HG02610 (cell line): Measurements from ENCODE around the gene SH2B2.
A peak's percentile ranks its signal among the peaks of the same experiment; 100 is the strongest.

Source experiments
- ATAC-seq: cut with Tn5 transposase; IDR thresholded peaks from one replicate; pipeline ENCODE4 v1.9.1; 2021; ENCODE audit warnings: mild to moderate bottlenecking, moderate library complexity; ENCODE audit not compliant: unreplicated experiment

The SH2B2 gene

DNA sequence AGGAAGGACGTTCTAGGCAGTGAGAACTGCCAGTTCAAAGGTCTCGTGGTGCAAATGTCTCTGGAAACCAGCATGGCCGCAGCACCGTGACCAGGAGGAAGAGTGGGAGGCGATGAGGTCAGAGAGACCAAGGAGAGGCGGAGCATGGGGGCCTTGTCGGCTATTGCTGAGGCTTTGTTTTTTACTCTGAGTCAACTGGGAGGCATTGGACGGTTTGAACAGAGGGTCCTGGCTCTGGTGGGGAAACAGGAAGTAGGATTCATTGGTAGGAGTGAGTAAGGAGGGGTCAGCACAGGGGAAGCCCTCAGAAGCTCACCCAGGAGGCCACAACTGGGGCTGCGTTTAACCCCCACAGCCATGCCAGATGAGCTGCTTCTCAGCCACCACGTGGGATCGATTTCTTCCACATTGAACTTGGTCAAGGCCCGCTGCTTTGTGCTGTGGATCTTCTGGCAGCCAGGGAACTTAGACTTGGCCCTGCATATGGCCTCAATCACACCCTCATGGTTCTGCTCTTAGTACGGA lies 22.2 kb upstream of the SH2B2 start:
- ATAC-seq: no peak

GRCh38 chr7:102266541-102266940 lies 20.1 kb upstream of the SH2B2 start:
- no peak for ATAC-seq

GRCh38 chr7:102268635-102269034 lies 18.0 kb upstream of the SH2B2 start:
- no peak for ATAC-seq

- no peak for ATAC-seq
Observed at GRCh38 chr7:102270178-102270887, 16.3 kb upstream of the SH2B2 start.

DNA sequence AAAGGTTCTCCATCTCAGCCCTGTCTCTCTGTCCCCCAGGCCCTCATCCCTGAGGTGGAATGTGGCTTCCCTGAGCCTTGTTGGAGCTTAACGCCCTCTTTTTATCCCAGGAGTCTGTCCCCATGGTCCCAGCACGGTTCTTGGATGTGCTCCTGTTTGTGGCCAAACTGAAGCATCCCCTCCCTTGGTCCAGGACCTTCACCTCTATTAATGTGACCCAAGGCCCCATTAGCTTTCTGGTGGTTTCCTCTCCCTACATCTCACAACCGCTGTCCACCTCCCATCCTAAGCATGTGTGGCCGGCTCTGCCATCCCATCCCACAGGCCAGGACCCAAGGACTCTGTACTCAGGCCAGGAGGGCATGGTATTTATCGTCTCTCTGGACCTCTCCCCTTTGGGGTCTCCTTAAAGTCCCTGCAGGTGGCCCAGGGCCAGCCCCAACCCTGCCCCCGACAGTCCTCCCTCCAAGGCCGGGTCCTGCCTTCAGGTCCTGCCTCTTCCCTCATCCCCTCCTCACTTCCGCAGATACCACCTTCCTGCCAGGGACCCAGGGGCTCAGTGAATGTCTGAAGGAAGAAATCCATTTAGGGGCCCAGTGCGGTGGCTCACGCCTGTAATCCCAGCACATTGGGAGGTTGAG lies 15.4 kb upstream of the SH2B2 start:
- ATAC-seq: no peak

DNA sequence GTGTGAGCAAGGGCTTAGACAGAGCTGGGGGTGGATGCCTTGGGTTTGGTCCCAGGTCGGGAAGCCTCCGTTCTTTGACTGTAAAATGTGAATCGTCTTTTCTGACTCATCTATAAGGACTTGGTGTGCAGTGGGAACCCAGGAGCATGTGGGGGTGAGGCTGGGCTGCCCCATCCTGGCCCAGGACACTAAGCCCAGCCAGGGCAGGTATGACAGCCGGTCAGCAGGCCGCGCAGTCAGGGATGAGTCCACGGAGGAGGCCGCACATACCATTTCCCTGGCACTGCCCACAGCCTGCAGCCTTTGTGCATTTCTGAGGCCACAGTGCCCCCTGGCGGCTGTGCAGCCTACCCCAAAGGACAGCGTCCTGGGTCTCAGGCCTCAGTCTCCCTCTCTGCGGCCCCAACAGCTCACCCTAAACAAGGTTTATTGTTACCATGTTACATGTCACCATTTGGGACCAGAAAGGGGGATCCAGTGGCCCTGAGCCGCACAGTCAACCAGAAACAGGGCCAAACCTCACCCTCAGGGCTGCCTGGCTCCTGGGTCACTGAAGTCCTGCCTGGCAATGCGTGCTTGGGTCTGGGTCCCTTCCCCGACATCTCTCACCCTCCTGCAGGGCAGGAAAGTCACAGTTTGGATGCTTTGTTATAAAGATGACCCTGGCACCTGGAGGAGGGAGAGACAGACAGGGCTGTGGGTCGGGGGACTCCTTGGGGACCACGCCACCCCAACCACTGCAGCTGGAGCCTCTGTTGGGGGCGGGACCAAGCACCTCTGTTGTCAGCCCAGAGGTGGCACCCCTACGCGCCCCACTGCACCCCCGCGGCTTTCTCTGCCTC lies 14.4 kb upstream of the SH2B2 start:
- ATAC-seq: peak; percentile 48

GRCh38 chr7:102272917-102273748 lies 13.5 kb upstream of the SH2B2 start:
- no peak for ATAC-seq

DNA sequence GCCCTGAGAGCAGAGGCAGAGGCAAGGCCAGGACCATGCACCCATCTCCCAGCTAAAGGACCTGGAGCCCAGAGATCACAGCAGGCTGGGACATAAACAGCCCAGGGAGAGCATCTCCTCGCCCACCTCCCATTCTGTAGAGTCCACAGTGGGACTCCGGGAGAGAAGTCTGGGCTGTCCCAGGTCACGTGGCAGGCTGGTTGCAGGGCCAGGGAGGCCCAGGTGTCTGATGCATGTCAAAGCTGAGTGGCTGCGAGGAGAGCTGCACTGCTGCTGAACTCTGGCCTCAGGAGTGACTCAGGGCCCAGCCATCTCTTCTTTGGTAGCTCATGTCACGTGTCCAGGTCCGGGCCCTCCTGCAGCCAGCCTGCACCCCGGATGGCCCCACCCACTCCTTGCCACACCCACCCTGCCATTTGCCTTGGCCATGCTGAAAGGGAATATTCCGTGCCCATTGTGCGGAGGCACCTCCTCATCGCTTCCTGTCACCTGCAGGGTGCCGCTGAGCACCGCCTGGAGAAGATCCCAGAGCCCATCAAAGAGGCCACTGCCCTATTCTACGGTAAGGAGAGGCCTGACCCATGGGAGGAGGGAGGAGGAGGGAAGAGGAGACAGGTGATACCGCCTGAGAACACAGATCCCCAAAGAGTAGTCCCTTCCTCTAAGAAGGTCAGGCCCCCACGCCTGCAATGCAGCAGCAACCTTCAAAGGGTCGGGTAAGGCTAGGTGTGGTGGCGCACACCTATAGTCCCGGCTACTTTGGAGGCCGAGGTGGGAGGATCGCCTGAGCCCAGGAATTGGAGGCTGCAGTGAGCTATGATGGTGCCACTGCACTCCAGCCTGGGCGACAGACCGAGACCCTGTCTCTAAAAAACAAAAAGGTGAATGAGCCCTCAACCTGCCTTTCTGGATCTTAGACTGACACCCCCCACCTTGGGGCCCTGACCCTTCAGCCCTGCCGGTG lies 12.6 kb upstream of the SH2B2 start:
- no peak for ATAC-seq

DNA sequence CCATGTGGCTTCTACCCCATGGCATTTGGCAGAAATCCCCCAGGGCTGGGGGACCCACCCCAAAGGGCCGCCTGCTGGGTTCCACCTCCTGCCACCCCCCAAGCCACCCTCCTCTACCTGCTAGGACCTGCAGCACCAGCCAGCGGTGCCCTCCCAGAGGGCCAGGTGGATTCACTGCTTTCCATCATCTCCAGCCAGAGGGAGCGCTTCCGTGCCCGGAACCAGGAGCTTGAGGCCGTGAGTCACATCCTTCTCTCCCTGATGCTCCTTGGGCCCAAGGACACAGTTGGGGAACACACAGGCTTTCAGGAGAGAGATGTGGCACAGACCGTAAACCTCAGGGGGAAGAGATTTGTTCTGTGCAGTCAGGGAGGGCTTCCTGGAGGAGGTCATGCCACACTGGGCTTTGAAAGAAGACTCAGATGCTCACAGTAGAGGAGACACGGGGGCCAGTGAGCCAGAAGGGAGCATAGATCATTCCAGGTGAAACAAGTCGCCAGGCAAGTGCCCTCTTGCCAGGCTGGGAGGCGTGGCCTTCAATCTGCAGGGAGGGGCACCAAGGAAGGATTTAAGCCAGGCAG lies 11.5 kb upstream of the SH2B2 start:
- ATAC-seq: no peak

GRCh38 chr7:102277901-102278300 lies 8.8 kb upstream of the SH2B2 start:
- no peak for ATAC-seq

- peak; percentile 66 for ATAC-seq
Observed at GRCh38 chr7:102279537-102280400, 6.9 kb upstream of the SH2B2 start.

- ATAC-seq: no peak
Observed at GRCh38 chr7:102280521-102280920, 6.1 kb upstream of the SH2B2 start.

DNA sequence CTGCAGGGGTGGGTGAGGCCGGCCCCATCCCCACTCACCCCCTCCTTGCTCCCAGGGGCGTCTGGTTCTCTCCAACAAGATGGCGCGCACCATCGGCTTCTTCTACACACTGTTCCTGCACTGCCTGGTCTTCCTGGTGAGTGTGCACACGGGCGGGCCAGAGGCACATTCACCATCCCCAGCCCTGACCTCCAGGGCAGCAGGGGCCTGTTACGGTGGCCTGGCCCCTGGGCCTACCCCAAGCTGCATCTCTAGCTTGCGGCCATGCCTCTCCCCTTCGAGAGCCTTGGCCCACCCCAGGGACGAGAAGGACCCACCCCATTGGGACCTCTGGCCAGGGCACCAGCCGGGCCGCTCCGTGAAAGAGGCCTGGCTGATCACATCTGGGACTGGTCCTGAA lies 4.9 kb upstream of the SH2B2 start:
- ATAC-seq: no peak

GRCh38 chr7:102282465-102283362 lies 4.0 kb upstream of the SH2B2 start:
- ATAC-seq: no peak

- no peak for ATAC-seq
Observed at GRCh38 chr7:102283477-102284189, 3.0 kb upstream of the SH2B2 start.

- ATAC-seq: no peak
Observed at GRCh38 chr7:102284399-102284798, 2.3 kb upstream of the SH2B2 start.
